ENCODE measurements around the gene ENTPD8. TPM values are rescaled to one million over a fixed set of nuclear protein-coding genes. Genes with fewer than 3 reads are reported as not detected.
"Not testable (repeated sequence)": the region's sequence is repeated elsewhere in the genome, so short reads cannot be mapped to it uniquely, and the experiment has no call there.

Gene ENTPD8
- total RNA-seq, 4 donors from 2014 or later: not detected

DNA sequence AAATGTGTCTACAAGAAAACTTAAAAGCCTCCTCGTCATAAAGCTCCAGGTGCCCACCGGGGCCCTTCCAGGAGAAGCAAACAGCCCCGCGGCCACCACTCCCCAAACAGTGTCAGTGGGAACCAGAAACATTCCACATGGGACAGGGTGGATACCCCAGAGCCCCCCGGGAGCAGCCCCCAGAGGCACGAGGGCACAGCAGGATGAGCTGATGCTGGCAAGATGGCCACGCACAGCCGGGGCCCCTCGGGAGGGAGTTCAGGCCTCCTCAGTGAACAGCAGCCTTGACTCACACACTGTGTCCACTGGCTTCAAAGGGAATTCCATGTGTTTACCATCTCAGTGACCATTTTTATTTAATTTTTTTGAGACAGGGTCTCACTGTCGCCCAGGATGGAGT lies 28.7 kb downstream of the ENTPD8 start:
- H3K9me3 ChIP-seq: no peaks in the 10 kb centered on the region
- H3K36me3 ChIP-seq: peaks cover 0 to 14% (median 0%) of the 10 kb centered on the region in 3 donors
- peak overlapping the region in 3 of 4 donors; percentile 61 to 80 (median 68) for H3K27ac ChIP-seq
- TF ChIP-seq EP300 (IDR thresholded peaks at IDR 0.05): no peak
- TF ChIP-seq, protein P1, sequence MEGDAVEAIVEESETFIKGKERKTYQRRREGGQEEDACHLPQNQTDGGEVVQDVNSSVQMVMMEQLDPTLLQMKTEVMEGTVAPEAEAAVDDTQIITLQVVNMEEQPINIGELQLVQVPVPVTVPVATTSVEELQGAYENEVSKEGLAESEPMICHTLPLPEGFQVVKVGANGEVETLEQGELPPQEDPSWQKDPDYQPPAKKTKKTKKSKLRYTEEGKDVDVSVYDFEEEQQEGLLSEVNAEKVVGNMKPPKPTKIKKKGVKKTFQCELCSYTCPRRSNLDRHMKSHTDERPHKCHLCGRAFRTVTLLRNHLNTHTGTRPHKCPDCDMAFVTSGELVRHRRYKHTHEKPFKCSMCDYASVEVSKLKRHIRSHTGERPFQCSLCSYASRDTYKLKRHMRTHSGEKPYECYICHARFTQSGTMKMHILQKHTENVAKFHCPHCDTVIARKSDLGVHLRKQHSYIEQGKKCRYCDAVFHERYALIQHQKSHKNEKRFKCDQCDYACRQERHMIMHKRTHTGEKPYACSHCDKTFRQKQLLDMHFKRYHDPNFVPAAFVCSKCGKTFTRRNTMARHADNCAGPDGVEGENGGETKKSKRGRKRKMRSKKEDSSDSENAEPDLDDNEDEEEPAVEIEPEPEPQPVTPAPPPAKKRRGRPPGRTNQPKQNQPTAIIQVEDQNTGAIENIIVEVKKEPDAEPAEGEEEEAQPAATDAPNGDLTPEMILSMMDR (IDR thresholded peaks at IDR 0.05): no peak
- no peak for TF ChIP-seq POLR2A (IDR thresholded peaks at IDR 0.05)
- H3K27me3 ChIP-seq: no peaks in the 10 kb centered on the region
- H3K4me1 ChIP-seq: peaks cover 0 to 25% (median 17%) of the 10 kb centered on the region in 4 donors
- H3K4me3 ChIP-seq: no peak overlapping the region
- 64 to 66% methylated on average over 9 to 10 of the region's 10 CpGs for WGBS, 2 donors
- no peak for DNase-seq (ENCODE audit: low spot score in 2 of 2)

DNA sequence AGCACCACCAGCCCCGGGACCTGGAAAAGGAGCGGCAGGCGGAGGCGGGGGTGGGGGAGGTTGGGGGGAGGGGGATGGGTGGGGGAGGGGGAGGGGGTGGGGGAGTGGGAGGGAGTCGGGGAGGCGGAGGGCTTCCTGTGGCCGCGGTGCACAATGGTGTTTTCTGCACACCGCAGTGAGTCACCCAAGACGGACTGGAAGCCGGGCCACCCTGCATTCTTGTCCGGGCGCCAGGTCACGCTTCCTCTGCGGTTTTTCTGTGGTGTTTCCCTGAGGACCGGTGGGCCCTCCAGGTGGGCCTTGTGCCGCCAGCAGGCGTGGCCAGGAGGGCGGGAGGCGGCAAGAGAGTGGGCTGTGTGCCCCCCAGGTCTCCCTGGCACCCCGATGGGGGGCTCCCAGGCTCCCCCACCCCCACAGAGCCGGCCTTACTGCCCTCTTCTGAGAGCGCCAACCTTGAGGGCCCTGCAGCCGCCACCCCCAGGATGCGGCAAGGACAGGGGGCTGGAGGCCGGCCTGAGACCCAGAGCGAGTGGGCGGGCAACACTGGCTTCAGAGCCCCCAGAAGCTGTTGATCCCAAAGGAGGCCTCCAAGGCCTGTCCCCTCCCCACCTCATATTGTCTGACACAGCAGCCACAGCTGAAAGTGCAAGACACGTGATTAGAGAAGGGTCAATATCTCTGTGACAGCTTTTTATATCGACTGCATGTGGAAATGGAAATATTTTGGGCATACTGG lies 29.3 kb downstream of the ENTPD8 start:
- Histone ChIP-seq H3K4me1 (peaks cover 0 to 31% (median 23%) of the 10 kb centered on the region in 4 donors), H3K27me3 (peaks cover 0 to under 1% of the 10 kb centered on the region in 2 donors), H3K9me3 (no peaks in the 10 kb centered on the region), H3K4me3 (peak overlapping the region in 1 of 4 donors; percentile 7), H3K36me3 (peaks cover 0 to 8% (median 0%) of the 10 kb centered on the region in 3 donors), H3K27ac (peak overlapping the region; percentile 36 to 80 (median 64))
- peak; percentile 59 to 69 for DNase-seq (ENCODE audit: low spot score in 2 of 2)
- 24 to 29% methylated on average over 13 to 21 of the region's 30 CpGs for WGBS, 2 donors
- TF ChIP-seq, protein P1 (IDR thresholded peaks at IDR 0.05): no peak
- TF ChIP-seq POLR2A (IDR thresholded peaks at IDR 0.05) (no peak), EP300 (IDR thresholded peaks at IDR 0.05) (no peak)

DNA sequence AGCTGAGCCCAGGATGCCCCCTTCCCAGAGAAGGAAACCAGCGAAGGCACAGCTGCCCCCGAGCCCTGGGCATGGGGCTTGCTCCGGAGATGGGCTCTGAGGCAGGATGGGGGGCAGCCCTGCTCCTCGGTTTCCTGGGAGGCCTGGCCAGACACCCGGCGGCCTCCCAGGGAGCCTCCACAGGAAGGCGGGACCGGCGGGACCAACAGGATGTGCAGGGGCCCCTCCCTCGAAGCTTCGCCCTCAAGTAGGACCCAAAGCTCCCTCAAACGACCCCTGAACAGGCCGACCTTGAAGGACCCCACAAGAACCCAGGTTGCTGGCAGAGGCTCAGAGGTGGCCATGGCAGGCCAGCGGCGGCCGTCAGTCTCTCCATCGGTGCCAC lies 29.9 kb downstream of the ENTPD8 start:
- TF ChIP-seq, protein P1 (IDR thresholded peaks at IDR 0.05): no peak
- TF ChIP-seq POLR2A (IDR thresholded peaks at IDR 0.05) (no peak), EP300 (IDR thresholded peaks at IDR 0.05) (no peak)
- no peak for DNase-seq (ENCODE audit: low spot score in 2 of 2)
- Histone ChIP-seq H3K36me3 (peaks cover 0 to 3% (median 0%) of the 10 kb centered on the region in 3 donors), H3K27me3 (peaks cover 0 to 4% of the 10 kb centered on the region in 2 donors), H3K9me3 (no peaks in the 10 kb centered on the region), H3K4me3 (peak overlapping the region in 1 of 4 donors; percentile 7), H3K27ac (peak overlapping the region in 2 of 4 donors; percentile 9 to 66), H3K4me1 (peaks cover 0 to 36% (median 28%) of the 10 kb centered on the region in 4 donors)
- 51% methylated on average over 12 of the region's 17 CpGs; no CpG with 5 or more reads in 1 of the 2 donors for WGBS, 2 donors

DNA sequence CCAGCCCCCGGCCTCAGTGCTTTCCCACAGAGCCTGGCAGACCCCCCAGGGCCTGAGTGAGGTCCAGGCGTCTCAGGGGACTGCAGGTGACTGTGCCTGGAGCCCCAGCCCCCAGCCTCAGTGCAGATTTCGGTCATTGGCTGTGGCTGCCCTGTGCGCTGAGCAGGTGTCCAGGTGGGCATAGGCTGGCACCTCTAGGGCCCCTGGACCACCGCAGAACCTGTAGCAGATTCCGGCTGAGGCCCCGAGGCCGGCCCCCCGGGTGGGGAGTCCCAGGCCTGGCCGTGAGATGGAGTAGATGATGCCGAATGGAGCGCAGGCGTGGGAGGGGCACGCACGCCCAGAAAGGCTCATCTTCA lies 30.3 kb downstream of the ENTPD8 start:
- H3K4me1 ChIP-seq: peaks cover 0 to 38% (median 29%) of the 10 kb centered on the region in 4 donors
- peak overlapping the region in 2 of 4 donors; percentile 9 to 66 for H3K27ac ChIP-seq
- H3K36me3 ChIP-seq: peaks cover 0 to 3% (median 0%) of the 10 kb centered on the region in 3 donors
- no peak for DNase-seq (ENCODE audit: low spot score in 2 of 2)
- no peak overlapping the region for H3K4me3 ChIP-seq
- WGBS, 2 donors: 87 to 88% methylated on average over 3 of the region's 15 CpGs
- H3K27me3 ChIP-seq: peaks cover 0 to 4% of the 10 kb centered on the region in 2 donors
- no peak for TF ChIP-seq POLR2A (IDR thresholded peaks at IDR 0.05)
- no peak for TF ChIP-seq EP300 (IDR thresholded peaks at IDR 0.05)
- TF ChIP-seq, protein P1 (IDR thresholded peaks at IDR 0.05): no peak
- no peaks in the 10 kb centered on the region for H3K9me3 ChIP-seq

DNA sequence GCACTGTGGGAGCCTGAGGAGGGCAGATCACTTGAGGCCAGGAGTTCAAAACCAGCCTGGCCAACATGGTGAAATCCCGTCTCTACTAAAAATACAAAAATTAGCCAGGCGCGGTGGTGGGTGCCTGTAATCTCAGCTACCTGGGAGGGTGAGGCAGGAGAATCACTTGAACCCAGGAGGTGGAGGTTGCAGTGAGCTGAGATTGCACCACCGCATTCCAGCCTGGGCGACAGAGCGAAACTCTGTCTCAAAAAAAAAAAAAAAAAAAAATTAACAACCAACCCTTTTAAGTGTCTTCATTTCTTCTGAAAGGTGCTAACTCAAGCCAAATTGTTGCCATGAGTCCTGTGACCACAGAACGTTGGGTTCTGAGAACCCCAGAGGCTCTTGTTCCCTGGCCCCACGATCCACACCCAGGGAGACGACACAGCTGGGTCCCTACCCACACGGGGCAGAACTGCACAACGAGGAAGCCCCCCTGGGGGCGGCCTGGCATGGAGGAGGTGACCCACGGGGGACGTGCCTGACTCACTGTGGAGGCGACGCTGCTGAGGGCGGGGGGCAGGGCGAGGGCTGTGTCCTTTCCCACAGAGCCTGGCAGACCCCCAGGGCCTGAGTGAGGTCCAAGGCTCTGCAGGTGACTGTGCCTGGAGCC lies 30.8 kb downstream of the ENTPD8 start:
- Histone ChIP-seq H3K27ac (peak overlapping the region in 2 of 4 donors; percentile 9 to 66), H3K4me1 (peaks cover 0 to 38% (median 29%) of the 10 kb centered on the region in 4 donors)
- H3K9me3 ChIP-seq; H3K36me3 ChIP-seq; H3K4me3 ChIP-seq; H3K27me3 ChIP-seq; DNase-seq (ENCODE audit: low spot score in 2 of 2): not testable (repeated sequence)
- 75 to 80% methylated on average over 13 to 14 of the region's 18 CpGs for WGBS, 2 donors
